GM23248 (cell line): ENCODE data around the gene NACA2.
"Not testable (repeated sequence)": the region's sequence is repeated elsewhere in the genome, so short reads cannot be mapped to it uniquely, and the experiment has no call there.

Source experiments
- EZH2 ChIP-seq: fragments of 200-600 bp; sonication (generic); IDR thresholded peaks from 2 replicates; pipeline ENCODE4 v1.6.1; 2018; ENCODE audit warnings: antibody characterized with exemption, mild to moderate bottlenecking; ENCODE audit not compliant: insufficient read depth, poor library complexity, severe bottlenecking
- EZH2phosphoT487 ChIP-seq: fragments of 200-600 bp; sonication (generic); IDR thresholded peaks from 2 replicates; pipeline ENCODE4 v1.6.1; 2018; ENCODE audit warnings: antibody characterized with exemption, moderate library complexity, mild to moderate bottlenecking, low read depth; ENCODE audit not compliant: insufficient read depth

GRCh38 chr17:61566448-61566847 lies 24.6 kb downstream of the NACA2 start:
- TF ChIP-seq EZH2, EZH2phosphoT487: not testable (repeated sequence)
